SK-N-SH (cell line): ENCODE results near the gene TOP3A. TPM values are rescaled to one million over a fixed set of nuclear protein-coding genes. Genes with fewer than 3 reads are reported as not detected.
"Not testable (repeated sequence)": the region's sequence is repeated elsewhere in the genome, so short reads cannot be mapped to it uniquely, and the experiment has no call there.

Experiments
- CTCF ChIA-PET: fragments of 300-600, 350-600 bp; formaldehyde crosslinking; extraction: SDS; loops from one replicate; lab custom pipeline; 2021; lab: Yijun Ruan, JAX
- POLR2A ChIA-PET: fragments of 350-600 bp; sonication (Branson Sonifier 250); formaldehyde crosslinking; extraction: SDS; loops from one replicate; lab custom pipeline; 2020; ENCODE audit warnings: antibody characterized with exemption, inconsistent platforms; lab: Yijun Ruan, JAX
- DNase-seq: peaks from one replicate; pipeline ENCODE4 v3.0.0; 2012
- H2AFZ ChIP-seq: fragments of 200-600 bp; sonication (generic); 2 replicates; pipeline ENCODE4 v1.8.1; 2016; ENCODE audit warnings: antibody characterized with exemption, mild to moderate bottlenecking, low read depth
- H3F3A ChIP-seq: fragments of 200-600 bp; sonication (generic); replicated peaks from 2 replicates; pipeline ENCODE3; 2016; ENCODE audit warnings: antibody characterized with exemption, mild to moderate bottlenecking; ENCODE audit not compliant: insufficient read depth
- H3K27ac ChIP-seq, 2 experiments: fragments of 200-500 bp in 1 of 2; fragments of 200-600 bp in 1 of 2; sonication (Bioruptor generic) in 1 of 2; sonication (generic), shearing (Covaris generic) in 1 of 2; 2 replicates each; pipeline versions ENCODE4 v1.5.1 to v1.6.1; 2014 to 2016; ENCODE audit warnings: low read depth in 2 of 2, inconsistent platforms in 1 of 2, low read length in 1 of 2, mild to moderate bottlenecking in 1 of 2, mixed read lengths in 1 of 2
- H3K27me3 ChIP-seq: fragments of 200-600 bp; sonication (generic), shearing (Covaris generic); 2 replicates; pipeline ENCODE4 v1.6.1; 2016; ENCODE audit warnings: mixed run types; ENCODE audit not compliant: insufficient read depth
- H3K36me3 ChIP-seq, 2 experiments: fragments of 200-500 bp in 1 of 2; fragments of 200-600 bp in 1 of 2; sonication (Bioruptor generic) in 1 of 2; sonication (generic) in 1 of 2; replicated peaks in 1 of 2; 2 replicates each; pipeline versions ENCODE3 to v1.5.1; 2014 to 2016; ENCODE audit warnings: low read length in 1 of 2, mild to moderate bottlenecking in 1 of 2; ENCODE audit not compliant: insufficient read depth in 2 of 2, control insufficient read depth in 1 of 2
- H3K4me1 ChIP-seq, 2 experiments: fragments of 200-500 bp in 1 of 2; fragments of 200-600 bp in 1 of 2; sonication (Bioruptor generic) in 1 of 2; sonication (generic), shearing (Covaris generic) in 1 of 2; 2 replicates each; pipeline versions ENCODE4 v1.5.1 to v1.6.1; 2014 to 2016; ENCODE audit warnings: low read depth in 1 of 2, low read length in 1 of 2, mixed run types in 1 of 2; ENCODE audit not compliant: insufficient read depth in 2 of 2, control insufficient read depth in 1 of 2
- H3K4me2 ChIP-seq: fragments of 200-600 bp; sonication (generic), shearing (Covaris generic); 2 replicates; pipeline ENCODE4 v1.6.1; 2017; ENCODE audit warnings: mixed run types
- H3K4me3 ChIP-seq, 2 experiments: fragments of 200-500 bp in 1 of 2; fragments of 200-600 bp in 1 of 2; sonication (Bioruptor generic) in 1 of 2; sonication (generic), shearing (Covaris generic) in 1 of 2; 2 replicates each; pipeline versions ENCODE4 v1.5.1 to v1.8.1; 2014 to 2016; ENCODE audit warnings: low read depth in 2 of 2, inconsistent platforms in 1 of 2, low read length in 1 of 2, mild to moderate bottlenecking in 1 of 2, mixed read lengths in 1 of 2, moderate library complexity in 1 of 2
- H3K79me2 ChIP-seq: fragments of 200-600 bp; sonication (generic); 2 replicates; pipeline ENCODE4 v1.8.1; 2017; ENCODE audit warnings: mild to moderate bottlenecking; ENCODE audit not compliant: insufficient read depth
- H3K9ac ChIP-seq: fragments of 200-600 bp; sonication (generic); 2 replicates; pipeline ENCODE4 v1.6.1; 2017; ENCODE audit warnings: mixed run types
- H3K9me2 ChIP-seq: fragments of 200-600 bp; sonication (generic); 2 replicates; pipeline ENCODE4 v1.6.1; 2017; ENCODE audit warnings: mixed run types
- H3K9me3 ChIP-seq: fragments of 200-600 bp; sonication (generic); 2 replicates; pipeline ENCODE4 v1.6.1; 2017; ENCODE audit warnings: mixed run types, mild to moderate bottlenecking, moderate library complexity
- H4K20me1 ChIP-seq: fragments of 200-600 bp; sonication (generic); 2 replicates; pipeline ENCODE4 v1.6.1; 2017; ENCODE audit warnings: mild to moderate bottlenecking, mixed run types; ENCODE audit not compliant: insufficient read depth
- CHD2 ChIP-seq: fragments of 150-350 bp; IDR thresholded peaks from 2 replicates; pipeline ENCODE4 v1.6.1; 2018; ENCODE audit warnings: low read length; ENCODE audit not compliant: partially characterized antibody
- CTCF ChIP-seq: fragments of 200-600 bp; sonication (generic); IDR thresholded peaks from 2 replicates; pipeline ENCODE4 v1.6.1; 2017; ENCODE audit warnings: antibody characterized with exemption, mild to moderate bottlenecking, moderate library complexity
- EP300 ChIP-seq, 2 experiments: IDR thresholded peaks; 2 replicates each; pipeline versions ENCODE4 v1.4.0 to v1.6.1; 2012; ENCODE audit warnings: borderline replicate concordance in 1 of 2, low read depth in 1 of 2, low read length in 1 of 2
- FOSL2 ChIP-seq: IDR thresholded peaks from 2 replicates; pipeline ENCODE4 v1.4.0; 2012; ENCODE audit warnings: low read depth, mild to moderate bottlenecking, moderate library complexity, borderline replicate concordance
- GABPA ChIP-seq: IDR thresholded peaks from 2 replicates; pipeline ENCODE4 v1.4.0; 2012; ENCODE audit warnings: low read depth, mild to moderate bottlenecking
- JUND ChIP-seq: IDR thresholded peaks from 2 replicates; pipeline ENCODE4 v1.4.0; 2012
- MXI1 ChIP-seq: IDR thresholded peaks from 2 replicates; pipeline ENCODE4 v1.6.1; 2012; ENCODE audit warnings: mild to moderate bottlenecking, low read depth, low read length, improper control_type of control experiment
- PBX3 ChIP-seq: IDR thresholded peaks from 2 replicates; pipeline ENCODE4; 2012
- POLR2AphosphoS5 ChIP-seq: IDR thresholded peaks from 2 replicates; pipeline ENCODE4 v1.6.1; 2012; ENCODE audit warnings: low read depth, low read length
- RCOR1 ChIP-seq: fragments of 150-350 bp; IDR thresholded peaks from 2 replicates; pipeline ENCODE4 v1.6.1; 2017; ENCODE audit warnings: antibody characterized with exemption, low read length
- RXRA ChIP-seq: IDR thresholded peaks from 2 replicates; pipeline ENCODE4 v1.4.0; 2012; ENCODE audit warnings: low read depth, mild to moderate bottlenecking, borderline replicate concordance
- YY1 ChIP-seq: IDR thresholded peaks from 2 replicates; pipeline ENCODE4 v1.4.0; 2012; ENCODE audit warnings: low read depth, mild to moderate bottlenecking
- WGBS: methylation state at CpG from one replicate; pipeline ENCODE4 v1.1.6; 2017; ENCODE audit warnings: low lambda C conversion rate; 5-methylcytosine and 5-hydroxymethylcytosine counted together
- polyA plus RNA-seq, 3 experiments: library from polyadenylated mRNA; depleted of rRNA; stranded (reverse); fragments of >200 nt; gene quantifications; 2 replicates each; pipeline ENCODE4 v1.2.3, GENCODE V29; 2012

TOP3A gene
- polyA plus RNA-seq, 1 of the 3 experiments (the other 2 are of a cell fraction): 14.7 TPM

- H3K9ac ChIP-seq: no peak overlapping the region
- H3K27ac ChIP-seq: no peak overlapping the region
- 100% methylated on average over 2 of the region's 13 CpGs for WGBS
- H3K36me3 ChIP-seq: peaks cover 10 to 14% of the 10 kb centered on the region in 2 experiments
- no peak for TF ChIP-seq EP300 (IDR thresholded peaks at IDR 0.05; ENCODE audit: borderline replicate concordance in 1 of 2, low read depth in 1 of 2, low read length in 1 of 2)
- no peak for TF ChIP-seq CTCF
- no peak for TF ChIP-seq RCOR1
- TF ChIP-seq YY1: no peak
- no peak for TF ChIP-seq RXRA
- TF ChIP-seq POLR2AphosphoS5: no peak
- TF ChIP-seq MXI1: no peak
- TF ChIP-seq GABPA: no peak
- no peak for TF ChIP-seq FOSL2
- TF ChIP-seq PBX3: no peak
- no peak for TF ChIP-seq JUND
- no peak for TF ChIP-seq CHD2
- H2AFZ ChIP-seq: no peak overlapping the region
- no peak overlapping the region for H3K4me3 ChIP-seq
- POLR2A ChIA-PET: no interaction called here
- no peaks in the 10 kb centered on the region for H3K79me2 ChIP-seq
- no peaks in the 10 kb centered on the region for H3K9me3 ChIP-seq
- H3K9me2 ChIP-seq: no peaks in the 10 kb centered on the region
- no peaks in the 10 kb centered on the region for H4K20me1 ChIP-seq
- no peaks in the 10 kb centered on the region for H3F3A ChIP-seq
- no peak for DNase-seq
- no peak overlapping the region for H3K4me2 ChIP-seq
- CTCF ChIA-PET: interaction anchor here (1.4 kb wide), 1 partner anchor 18 kb away, joined by 3 read pairs; no protein-coding TSS in a partner anchor
- H3K27me3 ChIP-seq: no peaks in the 10 kb centered on the region
- H3K4me1 ChIP-seq: peaks cover 0 to 2% of the 10 kb centered on the region in 2 experiments; a peak in 1 of 4 replicates
These were observed 25.1 kb upstream of the TOP3A start for GRCh38 chr17:18339933-18340332.

GRCh38 chr17:18338158-18338557 is 23.4 kb upstream of the TOP3A start:
- H3K4me1 ChIP-seq, H3K79me2 ChIP-seq, POLR2A ChIA-PET, H4K20me1 ChIP-seq, H3K4me2 ChIP-seq, H2AFZ ChIP-seq, H3K27me3 ChIP-seq, H3F3A ChIP-seq, H3K4me3 ChIP-seq, H3K9ac ChIP-seq, H3K9me2 ChIP-seq, DNase-seq, H3K9me3 ChIP-seq, H3K27ac ChIP-seq, CTCF ChIA-PET: not testable (repeated sequence)
- 89% methylated on average over 4 of the region's 25 CpGs for WGBS
- H3K36me3 ChIP-seq: peaks cover 10 to 18% of the 10 kb centered on the region in 2 experiments
